GF-D8 (cell line): ENCODE data around the gene RPTOR.

Experiments
- DNase-seq: peaks from one replicate; lab custom pipeline; 2025; lab: John Stamatoyannopoulos, UW

RPTOR gene

DNA sequence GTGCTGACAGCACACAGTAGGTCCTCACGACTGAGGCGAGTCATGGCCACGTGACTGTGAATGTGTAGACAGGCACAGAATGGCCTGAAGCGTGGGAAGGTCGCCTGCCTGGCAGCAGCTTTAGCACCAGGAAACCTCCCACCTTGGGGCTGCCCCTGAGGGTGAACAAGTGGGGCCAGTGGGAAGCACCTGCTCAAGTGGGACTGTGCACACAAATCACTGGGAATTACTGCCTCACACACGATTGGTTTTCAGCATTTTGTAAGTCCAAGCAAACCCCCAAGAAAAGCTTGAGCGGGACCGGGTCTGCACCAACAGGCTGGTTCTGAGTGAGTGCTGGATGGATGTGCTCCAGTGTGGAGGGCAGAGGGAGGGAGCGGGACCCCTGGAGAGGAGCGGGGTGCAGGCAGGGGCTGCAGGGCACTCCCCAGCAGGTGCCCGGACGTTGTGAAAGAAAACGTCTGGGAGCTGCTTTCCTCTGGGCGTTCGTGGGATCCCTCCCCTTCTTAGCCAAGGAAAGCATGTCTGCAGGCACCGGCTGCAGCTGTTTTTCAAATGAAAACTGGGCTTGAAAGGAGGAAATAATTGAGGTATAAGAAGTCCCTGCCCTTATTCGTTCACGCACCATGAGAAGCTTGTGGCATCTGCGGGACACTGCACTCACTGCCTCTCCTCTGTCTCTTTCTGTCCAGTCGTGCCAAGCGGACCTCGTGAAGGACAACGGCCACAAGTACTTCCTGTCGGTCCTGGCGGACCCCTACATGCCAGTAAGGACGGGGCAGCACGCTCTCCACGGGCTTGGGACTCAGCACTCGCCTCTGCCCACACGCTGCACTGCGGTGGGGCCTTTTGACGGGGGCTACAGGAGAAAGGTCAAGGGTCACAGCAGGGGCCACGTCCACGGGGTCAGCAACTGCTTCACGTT is 335.3 kb downstream of the RPTOR start:
- DNase-seq, result no peak

DNA sequence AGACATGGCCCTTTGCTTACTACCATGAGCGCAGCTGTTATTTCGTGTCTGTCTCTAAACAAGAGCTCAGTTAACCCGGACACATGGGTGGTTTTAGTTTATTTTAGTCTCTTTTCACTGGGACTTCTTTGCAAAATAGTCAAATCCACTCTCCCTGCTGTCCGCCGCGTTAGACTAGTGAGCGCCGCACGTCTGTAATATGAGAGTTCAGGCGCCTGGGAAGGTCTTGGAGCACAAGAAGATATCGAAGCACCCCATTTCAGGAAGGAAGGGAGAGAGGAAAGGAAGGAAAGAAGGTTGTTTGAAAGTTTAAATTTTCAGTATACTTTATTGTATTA is 336.0 kb downstream of the RPTOR start:
- DNase-seq, result no peak

DNA sequence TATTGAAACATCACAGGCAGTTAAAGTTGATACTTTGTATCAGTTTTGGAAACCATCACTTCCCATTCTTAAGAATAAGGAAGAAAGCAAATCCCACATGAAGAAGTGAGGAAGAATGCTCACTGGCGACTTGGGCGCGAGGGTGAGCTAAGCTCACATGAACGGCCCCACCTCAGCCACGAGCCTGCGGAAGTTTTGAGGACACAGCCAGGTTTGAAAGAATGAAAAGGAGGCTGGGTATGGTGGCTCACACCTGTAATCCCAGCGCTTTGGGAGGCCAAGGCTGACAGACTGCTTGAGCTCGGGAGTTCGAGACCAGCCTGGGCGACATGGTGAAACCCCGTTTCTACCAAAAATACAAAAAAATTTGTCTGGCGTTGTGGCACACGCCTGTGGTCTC is 336.7 kb downstream of the RPTOR start:
- DNase-seq, result no peak

DNA sequence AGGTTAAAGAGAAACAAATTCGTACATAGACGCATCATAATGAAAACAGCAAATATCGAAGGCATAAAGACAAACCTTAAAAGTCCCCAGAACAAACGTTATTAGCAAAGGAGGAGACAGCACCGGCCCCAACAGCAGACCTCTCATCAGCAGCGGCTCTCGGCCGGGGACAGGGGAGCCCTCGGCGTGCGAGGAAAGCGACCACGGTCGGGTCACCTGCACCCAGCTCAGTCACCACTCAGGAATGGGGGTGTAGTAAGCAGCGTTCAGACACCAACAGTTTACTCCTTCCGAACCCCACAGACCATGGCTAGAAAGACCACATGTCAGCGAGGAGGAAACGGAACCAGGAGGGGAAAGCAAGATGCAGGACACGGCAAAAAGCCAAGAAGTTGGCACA is 337.7 kb downstream of the RPTOR start:
- DNase-seq, result no peak

DNA sequence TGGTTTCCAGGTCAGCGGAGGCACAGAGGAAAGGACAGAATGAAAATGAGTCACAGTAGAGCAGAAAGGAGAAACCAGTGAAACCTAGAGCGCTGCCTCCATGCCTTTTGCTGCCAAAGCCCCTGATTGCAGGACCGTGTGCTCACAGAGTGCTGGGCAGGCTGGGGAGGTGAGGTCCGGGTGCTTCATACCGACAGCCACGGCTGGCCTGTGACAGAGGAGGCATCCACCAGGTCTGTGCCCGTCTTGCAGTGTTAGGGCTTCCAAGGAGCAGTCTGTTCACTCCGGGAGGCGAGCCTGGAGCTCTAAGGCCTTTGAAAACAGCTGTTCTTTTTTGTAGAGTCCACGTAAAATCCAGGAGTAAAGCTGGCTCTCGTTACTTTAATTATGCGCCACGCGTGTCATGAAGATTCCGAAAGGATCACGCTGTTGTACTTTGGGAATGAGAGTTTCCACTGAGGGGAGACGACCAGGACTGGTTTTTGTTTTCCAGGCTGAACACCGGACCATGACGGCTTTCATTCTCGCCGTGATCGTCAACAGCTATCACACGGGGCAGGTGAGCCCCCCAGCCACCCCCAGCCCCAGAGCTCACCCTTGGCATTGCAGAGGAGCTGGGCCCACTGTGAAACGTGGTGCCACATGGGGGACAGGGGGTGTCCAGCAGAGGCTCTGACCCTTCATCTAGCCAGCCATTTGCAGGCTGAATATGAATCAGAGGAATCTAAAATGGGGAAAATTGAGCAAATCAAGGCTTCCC is 338.5 kb downstream of the RPTOR start:
- DNase-seq, result no peak

DNA sequence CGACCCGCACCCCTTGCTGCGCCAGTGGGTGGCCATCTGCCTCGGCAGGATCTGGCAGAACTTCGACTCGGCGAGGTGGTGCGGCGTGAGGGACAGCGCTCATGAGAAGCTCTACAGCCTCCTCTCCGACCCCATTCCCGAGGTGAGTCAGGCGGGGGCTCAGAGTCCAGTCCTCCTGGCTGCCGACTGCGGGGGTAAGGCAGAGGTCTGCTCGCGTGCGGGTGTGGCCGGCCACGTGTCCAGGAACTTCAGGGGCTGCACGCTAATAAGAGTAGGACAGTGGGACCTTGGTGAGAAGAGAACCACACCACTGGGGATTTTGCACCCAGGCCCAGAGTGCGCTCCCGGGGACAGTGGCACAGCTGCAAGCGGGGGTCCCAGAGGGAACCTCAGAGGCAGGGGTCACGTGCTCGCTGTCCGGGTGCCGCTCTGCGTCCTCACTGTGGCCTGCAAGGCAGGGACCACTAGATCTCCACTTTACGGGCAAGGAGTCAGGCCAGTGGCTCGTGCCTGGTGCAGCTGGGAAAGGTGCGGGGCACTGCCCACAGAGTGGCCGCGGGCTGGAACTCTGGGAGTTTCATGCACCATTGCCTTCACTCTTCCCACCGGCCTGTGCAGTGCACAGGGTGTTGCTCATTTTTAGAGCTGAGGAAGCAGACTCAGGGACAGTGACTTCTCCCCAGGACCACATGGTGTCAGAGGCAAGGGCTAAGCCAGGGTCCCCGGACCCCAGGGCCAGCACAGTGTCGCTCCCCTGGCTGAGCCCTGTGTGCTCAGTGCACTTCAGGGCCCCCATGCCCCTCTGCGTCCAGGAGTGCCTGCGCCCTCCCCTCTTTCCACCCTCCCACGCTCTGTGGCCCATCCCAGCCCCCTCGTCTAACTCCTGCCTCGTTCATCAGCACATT is 339.4 kb downstream of the RPTOR start:
- no peak for DNase-seq

DNA sequence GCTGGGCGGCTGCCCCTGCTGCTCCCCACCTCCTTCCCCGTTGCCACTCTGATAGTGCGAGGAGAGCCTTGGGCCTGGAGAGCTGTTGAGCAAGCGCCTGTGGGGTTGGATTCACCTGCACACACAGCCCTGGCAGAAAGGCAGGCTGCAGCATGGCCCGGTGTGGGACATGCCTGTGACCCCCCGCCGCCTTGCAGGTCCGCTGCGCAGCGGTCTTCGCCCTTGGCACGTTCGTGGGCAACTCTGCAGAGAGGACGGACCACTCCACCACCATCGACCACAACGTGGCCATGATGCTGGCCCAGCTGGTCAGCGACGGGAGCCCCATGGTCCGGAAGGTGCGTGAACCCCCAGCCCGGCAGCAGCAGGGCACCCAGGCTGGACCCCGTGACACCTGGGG is 340.2 kb downstream of the RPTOR start:
- no peak for DNase-seq

DNA sequence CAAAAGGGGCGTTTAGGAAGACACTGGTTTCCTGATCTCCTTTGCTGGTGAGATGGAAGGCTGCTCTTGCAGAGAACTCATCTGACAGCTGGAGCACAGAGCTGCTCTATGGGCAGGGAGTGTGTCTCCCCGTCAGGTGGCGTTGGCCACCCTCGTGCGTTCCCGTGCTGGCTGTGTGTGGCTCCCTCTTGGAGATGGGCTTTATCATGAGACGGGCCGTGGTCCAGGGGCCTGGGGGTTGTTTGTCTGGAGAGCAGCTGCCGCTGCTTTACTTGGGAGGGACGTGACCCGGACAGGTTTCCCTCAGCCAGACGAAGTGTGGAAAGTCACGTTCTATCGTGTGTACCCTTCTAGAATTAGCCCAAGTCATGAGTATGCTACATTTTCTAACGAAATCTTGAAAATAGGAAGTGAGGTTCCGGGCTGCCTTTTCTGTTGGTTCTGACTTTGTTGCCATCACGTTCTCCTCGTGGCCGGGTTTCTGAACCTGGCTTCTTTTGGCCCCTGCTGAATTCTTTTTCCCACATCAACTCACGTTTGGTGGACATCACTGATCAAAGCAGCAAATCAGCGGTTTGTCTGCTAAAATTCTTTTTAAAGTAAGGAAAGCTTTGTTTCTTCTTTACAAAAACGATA is 341.4 kb downstream of the RPTOR start:
- DNase-seq, result no peak

DNA sequence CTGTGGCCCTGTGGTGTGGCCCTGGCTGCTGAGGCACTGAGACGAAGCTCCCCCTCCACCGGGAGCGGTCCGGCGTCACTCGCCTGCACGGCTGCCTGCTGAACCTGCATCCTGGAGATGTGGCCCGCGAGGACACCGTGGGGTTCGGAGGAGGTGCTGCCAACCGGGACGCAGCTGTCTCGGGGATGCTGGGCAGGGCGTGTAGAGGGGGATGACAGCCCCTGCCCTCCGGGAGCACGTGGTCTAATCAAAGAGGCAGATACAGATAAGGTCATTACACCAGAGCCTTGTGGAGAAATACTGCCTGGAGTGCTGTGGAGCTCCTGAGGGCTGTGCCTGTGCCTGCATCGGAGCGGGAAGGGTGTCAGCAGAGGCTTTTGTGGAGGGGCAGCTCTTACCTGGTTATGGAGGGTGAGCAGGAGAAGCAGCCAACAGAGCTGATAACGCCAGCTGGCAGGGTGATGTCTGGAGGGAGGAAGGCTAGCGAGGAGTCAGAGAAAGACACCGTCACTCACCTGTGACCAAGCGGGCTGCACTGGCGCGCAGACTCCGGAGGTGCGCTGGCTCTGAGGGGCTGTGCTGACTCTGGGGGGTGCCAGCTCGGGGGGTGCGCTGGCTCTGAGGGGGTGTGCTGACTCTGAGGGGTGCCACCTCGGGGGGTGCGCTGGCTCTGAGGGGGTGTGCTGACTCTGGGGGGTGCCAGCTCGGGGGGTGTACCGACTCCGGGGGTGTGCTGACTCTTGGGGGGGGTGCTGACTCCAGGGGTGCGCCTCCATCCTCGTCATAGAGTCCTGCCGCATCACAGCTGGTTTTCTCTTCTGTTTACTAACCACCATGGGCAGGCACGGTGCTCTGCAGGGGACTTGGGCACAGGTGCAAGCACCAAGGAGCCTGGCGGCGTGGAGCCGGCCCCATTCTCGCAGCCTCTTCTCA is 342.3 kb downstream of the RPTOR start:
- DNase-seq, result no peak

DNA sequence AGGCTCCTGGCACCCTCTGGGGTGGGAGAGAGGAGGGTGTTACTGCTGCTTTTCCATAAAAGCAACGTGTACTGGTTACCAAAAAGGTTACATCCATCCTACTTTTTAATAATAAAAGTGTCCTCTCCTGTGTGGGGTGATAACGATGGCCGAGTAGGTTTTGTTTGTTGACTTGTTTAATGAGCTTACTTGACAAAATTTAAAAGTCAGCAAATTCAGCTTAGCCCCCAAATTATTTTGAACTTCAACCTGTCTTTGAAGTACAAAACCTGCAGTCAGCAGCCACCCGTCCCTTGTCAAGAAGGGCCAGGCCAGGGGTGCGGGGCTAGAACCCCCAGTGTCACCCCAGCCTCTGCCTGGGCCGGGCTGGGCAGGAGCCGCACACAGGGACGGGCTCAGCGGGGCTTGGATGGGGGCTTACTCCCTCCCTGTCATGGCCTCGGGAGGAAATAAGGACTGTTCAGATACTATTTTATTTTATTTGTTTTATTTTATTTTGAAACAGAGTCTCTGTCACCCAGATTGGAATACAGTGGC is 343.1 kb downstream of the RPTOR start:
- no peak for DNase-seq

DNA sequence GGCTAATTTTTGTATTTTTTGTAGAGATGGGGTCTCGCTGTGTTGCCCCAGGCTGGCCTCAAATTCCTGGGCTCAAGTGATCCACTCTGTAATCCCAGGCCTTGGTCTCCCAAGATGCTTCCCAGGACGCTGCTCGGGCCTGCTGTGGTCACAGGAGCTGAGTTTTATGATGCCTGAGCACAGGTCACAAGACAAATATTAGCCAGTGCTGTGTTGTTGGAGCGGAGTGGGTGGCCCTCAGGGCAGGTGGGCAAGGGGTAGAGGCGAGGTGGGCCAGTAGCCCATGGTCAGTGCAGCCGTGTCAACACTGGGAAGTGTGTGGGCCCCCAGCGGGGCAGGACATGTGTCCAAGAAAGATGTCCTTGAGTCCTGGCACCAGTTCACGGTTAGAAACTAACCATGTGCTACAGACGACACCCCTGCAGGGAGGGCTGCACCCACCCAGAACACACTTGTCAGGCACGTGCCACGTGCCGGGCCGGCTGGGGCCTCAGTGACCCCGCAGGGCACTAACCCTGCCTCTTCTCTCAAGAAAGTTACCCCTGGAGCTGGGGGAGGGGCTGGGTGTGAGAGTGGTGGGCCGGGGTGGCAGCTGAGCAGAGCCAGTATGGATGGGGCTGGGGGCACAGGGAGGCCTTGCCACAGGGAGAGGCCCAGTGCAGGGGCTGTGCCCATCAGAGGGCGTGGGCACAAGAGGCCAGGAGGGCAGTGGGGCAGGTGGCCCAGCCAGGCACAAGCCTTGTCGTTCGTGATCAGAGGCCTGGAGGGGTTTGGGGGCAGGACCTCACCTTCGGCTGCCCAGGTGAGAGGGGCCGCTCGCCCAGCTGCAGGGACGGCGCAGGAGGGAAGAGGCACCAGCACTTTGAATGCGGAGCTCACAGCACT is 343.9 kb downstream of the RPTOR start:
- DNase-seq, result no peak

DNA sequence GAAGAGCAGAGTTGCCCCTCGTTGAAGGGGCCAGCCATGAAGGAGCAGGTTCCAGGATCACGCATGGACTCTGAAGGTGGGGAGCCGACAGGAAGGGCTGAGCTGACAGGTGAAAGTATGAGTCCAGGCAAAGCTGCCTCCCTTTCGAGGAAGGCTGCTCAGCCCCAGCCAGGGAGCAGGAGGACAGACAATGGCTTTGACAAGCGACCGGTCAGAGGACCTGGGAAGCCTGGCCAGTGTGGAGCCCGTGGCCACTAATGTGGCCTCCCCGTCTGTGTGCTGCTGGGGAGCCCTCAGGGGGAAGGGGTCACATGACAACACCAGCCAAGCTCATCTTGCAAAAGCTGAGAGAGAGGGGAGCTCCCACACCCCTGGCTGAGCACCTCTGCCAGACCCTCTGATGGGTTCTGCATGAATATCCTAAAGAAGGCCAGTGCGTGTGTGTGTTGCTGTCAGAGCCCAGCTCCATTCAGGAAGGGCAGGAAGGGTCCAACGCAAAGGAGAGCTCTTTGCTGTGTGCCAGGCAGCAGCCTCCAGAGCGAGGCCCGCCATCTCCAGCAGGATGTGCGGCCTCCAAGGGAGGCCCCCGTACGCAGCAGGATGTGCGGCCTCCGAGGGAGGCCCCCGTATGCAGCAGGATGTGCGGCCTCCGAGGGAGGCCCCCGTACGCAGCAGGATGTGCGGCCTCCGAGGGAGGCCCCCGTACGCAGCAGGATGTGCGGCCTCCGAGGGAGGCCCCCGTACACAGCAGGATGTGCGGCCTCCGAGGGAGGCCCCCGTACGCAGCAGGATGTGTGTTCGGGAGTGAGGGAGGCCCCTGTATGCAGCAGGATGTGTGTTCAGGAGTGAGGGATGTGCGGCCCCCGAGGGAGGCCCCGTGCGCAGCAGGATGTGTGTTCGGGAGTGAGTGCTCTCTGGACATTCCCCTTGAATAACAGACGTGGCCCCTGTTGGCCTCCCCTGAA is 344.9 kb downstream of the RPTOR start:
- no peak for DNase-seq

DNA sequence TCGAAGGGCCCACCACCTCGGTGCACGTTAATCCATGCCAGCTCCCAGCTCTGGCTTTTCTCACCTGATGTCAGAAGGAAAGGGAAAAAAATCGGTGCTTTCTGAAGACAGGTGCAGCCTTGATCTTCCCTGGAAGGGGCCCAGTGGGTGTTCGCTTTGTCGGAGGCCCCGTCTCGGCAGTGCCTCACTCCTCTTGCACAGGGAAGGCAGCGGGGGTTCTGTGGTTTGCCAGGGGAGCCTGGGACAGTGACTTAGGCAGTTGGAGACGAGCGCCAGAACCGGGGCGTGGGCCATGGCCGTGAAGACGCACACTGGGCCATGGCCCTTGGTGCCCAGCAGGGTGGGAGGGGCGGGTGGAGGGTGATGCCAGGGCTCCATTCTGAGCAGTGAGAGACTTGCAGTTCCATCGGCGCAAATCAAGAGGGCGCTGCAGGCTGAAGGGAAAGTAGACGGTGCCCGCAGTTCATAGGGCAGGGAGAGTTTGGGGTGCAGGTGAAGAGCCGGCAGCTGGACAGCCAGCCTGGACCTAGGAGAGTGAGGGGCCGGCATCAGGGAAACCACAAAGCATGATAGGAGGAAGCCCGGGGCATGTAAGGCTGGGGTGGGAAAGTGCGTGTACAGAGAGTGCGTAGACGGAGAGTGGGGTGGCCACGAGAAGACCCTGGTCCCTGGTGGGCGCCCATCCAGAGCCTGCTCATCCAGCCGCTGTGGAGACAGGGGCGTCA is 345.7 kb downstream of the RPTOR start:
- no peak for DNase-seq

DNA sequence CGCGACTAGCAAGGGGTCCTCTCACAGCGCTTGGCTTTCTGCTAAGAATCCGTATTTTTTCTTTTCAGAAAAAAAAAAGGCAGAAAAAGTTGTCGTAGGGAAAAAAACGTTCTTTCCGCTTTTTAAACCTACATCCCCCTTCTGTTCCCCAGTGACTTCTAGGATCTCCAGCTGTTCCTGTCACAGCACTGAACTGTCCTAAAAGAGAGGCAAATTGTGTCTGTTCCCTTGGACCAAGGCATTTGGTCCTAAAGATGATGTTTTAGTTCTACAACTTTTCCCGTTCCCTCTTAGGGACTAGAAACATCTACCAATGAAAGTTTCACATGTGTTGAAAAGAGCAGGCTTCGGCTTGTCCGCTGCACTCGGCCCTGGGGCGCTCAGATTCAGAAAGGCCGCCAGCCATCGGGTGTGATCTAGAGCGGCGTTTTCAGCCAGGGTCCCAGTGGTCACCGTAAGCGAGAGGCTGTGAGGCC is 346.3 kb downstream of the RPTOR start:
- DNase-seq, result no peak

DNA sequence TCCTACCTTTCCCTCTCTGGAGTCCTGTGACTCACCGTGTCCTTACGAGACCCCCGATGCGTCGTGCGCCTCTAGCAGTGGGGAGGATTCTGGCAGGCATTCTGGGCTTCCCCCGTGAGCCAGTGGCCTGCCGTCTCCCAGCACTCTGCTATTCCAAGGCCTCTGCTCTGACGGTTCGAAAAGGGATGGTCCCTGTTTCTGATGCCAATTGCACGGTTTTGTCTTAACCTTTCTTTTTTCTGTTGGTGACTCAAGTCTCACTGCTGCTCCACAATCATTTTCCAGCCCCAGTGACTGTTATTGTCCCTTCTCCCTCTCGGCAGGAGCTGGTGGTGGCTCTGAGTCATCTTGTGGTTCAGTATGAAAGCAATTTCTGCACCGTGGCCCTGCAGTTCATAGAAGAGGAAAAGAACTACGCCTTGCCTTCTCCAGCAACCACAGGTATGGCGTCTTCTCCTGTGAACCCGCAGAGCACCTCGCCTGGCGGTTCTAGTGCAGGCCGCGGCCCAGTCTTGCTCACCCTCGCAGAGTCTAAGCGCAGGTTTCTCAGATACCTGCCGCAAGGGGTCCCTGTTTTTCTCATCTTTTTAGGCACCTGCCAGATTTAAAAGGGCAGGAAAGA is 346.9 kb downstream of the RPTOR start:
- DNase-seq, result peak; percentile 72

DNA sequence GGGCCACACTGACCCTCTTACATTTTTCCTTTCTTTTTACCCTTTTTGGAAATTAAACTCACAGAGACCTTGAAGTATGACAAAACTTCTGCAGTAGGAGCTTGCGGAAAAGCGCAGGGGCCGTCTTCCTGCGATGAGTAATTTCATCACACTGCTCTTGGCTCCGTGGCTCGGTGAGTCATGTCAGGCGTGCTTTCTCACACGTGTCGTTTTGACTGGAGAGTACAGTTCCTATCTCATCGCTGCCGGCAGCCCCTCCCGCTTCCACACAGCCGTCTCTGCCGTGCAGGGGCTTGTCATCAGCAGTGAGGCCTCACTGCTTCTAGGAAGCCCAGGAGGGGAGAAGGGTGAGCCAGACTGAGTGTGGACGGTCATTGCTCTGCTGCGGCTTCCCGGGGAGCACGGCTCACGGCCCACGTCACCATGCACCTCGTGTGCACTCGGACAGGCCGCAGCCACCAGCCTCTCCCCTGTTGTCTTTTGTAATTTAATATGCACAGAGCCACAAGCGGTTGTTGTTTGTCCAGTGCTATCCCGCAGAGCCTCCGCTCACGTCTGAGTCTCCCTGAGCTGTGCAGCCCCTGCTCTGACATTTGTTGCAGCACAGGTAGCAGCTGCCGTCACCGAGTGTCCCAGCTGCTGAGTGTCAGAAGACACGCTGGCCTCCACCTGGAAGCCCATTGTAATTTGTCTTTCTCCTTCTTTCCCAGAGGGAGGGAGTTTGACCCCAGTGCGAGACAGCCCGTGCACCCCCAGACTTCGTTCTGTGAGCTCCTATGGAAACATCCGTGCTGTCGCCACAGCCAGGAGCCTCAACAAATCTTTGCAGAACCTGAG is 347.6 kb downstream of the RPTOR start:
- DNase-seq, result peak; percentile 83
